Neutrophil (primary cell): ENCODE measurements around the gene EPGN.

Experiments used
- H3K27ac ChIP-seq: fragments of 200-600 bp; sonication (generic); 2 replicates; pipeline ENCODE4 v1.5.1; 2016; ENCODE audit warnings: mild to moderate bottlenecking, moderate library complexity
- H3K27me3 ChIP-seq: fragments of 200-600 bp; sonication (generic); 2 replicates; pipeline ENCODE4 v1.6.0; 2016; ENCODE audit warnings: mild to moderate bottlenecking
- H3K36me3 ChIP-seq: fragments of 200-600 bp; sonication (generic); 2 replicates; pipeline ENCODE4 v1.5.1; 2017
- H3K4me1 ChIP-seq, 2 experiments: fragments of 200-600 bp in 1 of 2; sonication (generic) in 1 of 2; 1 replicate in 1 of 2; 2 replicates in 1 of 2; pipeline versions ENCODE4 v1.5.1 to v1.6.1; 2013 to 2016; ENCODE audit warnings: low read depth in 1 of 2, low read length in 1 of 2, mild to moderate bottlenecking in 1 of 2, moderate library complexity in 1 of 2; ENCODE audit not compliant: control insufficient read depth in 1 of 2, insufficient read depth in 1 of 2
- H3K4me3 ChIP-seq, 2 experiments: fragments of 200-600 bp in 1 of 2; sonication (generic) in 1 of 2; 1 replicate in 1 of 2; 2 replicates in 1 of 2; pipeline ENCODE4 v1.5.1; 2013 to 2016; ENCODE audit warnings: low read depth in 1 of 2, low read length in 1 of 2, mild to moderate bottlenecking in 1 of 2, moderate library complexity in 1 of 2
- H3K9me3 ChIP-seq: fragments of 200-600 bp; sonication (generic); 2 replicates; pipeline ENCODE4 v1.5.1; 2016
- TF ChIP-seq, protein P1 (sequence below): fragments of 200-600 bp; sonication (generic); IDR thresholded peaks from 2 replicates; pipeline ENCODE4 v1.5.1; 2016; ENCODE audit warnings: antibody characterized with exemption

Gene EPGN, protein sequence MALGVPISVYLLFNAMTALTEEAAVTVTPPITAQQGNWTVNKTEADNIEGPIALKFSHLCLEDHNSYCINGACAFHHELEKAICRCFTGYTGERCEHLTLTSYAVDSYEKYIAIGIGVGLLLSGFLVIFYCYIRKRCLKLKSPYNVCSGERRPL

DNA sequence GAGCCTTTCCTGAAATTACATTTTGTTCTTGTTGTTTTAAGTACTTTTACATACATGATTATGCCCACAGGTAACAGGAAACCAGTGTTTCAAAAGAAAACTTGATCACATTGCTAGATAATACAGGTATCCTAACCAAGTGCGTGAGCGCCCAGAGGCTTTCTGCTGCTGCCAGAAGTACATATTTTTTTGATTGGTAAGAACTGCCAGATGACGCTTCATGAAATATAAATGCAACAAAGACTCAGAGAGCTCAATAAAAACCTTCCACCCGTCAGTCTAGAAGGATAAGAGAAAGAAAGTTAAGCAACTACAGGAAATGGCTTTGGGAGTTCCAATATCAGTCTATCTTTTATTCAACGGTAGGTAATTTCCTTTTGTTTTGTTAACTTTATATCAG is at the start of gene EPGN:
EPGN (plus strand) TSS at position 256 of the 400 bp plus-strand sequence; CDS start at position 320, 64 bp downstream.
- H3K4me3 ChIP-seq, result no peak within 1 kb of the TSS
- TF ChIP-seq, protein P1, sequence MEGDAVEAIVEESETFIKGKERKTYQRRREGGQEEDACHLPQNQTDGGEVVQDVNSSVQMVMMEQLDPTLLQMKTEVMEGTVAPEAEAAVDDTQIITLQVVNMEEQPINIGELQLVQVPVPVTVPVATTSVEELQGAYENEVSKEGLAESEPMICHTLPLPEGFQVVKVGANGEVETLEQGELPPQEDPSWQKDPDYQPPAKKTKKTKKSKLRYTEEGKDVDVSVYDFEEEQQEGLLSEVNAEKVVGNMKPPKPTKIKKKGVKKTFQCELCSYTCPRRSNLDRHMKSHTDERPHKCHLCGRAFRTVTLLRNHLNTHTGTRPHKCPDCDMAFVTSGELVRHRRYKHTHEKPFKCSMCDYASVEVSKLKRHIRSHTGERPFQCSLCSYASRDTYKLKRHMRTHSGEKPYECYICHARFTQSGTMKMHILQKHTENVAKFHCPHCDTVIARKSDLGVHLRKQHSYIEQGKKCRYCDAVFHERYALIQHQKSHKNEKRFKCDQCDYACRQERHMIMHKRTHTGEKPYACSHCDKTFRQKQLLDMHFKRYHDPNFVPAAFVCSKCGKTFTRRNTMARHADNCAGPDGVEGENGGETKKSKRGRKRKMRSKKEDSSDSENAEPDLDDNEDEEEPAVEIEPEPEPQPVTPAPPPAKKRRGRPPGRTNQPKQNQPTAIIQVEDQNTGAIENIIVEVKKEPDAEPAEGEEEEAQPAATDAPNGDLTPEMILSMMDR, result no peak

DNA sequence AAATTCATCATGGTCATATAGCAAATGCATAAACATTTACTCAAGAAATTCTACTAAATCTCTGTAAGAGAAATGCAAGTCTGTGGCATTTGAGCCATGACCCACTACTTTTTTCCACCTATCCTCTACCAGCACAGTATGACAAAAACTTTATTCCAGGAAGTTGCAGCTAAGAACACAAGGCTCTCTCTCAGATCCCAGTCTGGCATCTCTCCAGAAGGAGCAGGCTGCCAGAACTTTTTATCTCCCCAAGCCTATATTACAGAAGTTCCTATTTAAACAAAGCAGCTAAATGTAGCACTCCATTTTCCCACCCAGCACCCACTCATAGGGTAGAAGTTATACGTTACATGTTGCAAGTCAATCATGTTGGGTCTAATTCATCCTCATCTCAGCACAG is 49.3 kb upstream of the EPGN start:
- Histone ChIP-seq H3K4me1 (no peaks in the 10 kb centered on the region), H3K4me3 (no peak overlapping the region), H3K27me3 (no peaks in the 10 kb centered on the region), H3K36me3 (no peaks in the 10 kb centered on the region), H3K27ac (no peak overlapping the region), H3K9me3 (no peaks in the 10 kb centered on the region)
- TF ChIP-seq, protein P1, result no peak

More for the DNA sequence above, at the start of gene EPGN:
- H3K9me3 ChIP-seq, result no peaks in the 10 kb centered on the region
- H3K4me1 ChIP-seq, result no peaks in the 10 kb centered on the region
- H3K27me3 ChIP-seq, result no peaks in the 10 kb centered on the region
- H3K27ac ChIP-seq, result no peak within 1 kb of the TSS
- no peaks in the 10 kb centered on the region for H3K36me3 ChIP-seq

DNA sequence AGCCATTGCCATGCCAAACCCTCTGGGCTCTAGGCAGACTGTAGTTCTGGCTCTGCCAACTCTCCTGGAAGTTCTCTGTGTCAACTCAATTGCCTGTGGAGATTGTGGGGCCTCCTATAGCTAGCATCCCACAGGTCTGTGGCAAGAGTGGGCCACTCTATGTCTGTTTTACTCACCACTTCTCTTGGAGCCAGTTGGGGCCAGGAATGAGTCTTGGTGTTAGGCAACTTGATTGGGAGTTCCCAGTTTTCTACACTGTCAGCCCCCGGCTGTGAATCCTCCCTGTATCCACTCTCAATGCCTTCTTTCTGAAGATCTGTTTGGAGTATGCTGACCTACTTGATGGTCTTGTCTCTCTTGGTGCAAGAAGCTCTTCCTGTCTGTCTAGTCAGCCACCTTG is 48.2 kb upstream of the EPGN start:
- Histone ChIP-seq H3K4me1 (no peaks in the 10 kb centered on the region), H3K27me3 (no peaks in the 10 kb centered on the region), H3K27ac (no peak overlapping the region), H3K4me3 (no peak overlapping the region), H3K9me3 (no peaks in the 10 kb centered on the region), H3K36me3 (no peaks in the 10 kb centered on the region)
- TF ChIP-seq, protein P1, result no peak

DNA sequence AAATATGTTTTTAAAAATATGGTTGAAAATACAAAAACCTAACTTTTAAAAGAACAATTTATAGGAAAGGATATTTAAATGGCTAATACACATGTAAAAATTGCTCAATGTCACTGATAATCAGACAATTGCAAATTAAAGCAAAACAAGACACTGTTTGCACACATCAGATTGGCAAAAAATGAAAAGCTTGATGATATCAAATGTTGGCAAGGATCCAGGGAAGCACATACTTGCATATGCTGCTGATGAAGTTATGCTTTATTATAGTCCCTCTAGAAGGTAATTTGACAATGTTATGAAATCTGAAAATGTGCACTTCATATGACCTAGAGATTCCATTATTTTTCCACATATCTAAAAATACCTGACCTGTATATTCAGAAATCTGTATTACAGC is 45.7 kb upstream of the EPGN start:
- Histone ChIP-seq H3K4me1 (no peaks in the 10 kb centered on the region), H3K27me3 (no peaks in the 10 kb centered on the region), H3K4me3 (no peak overlapping the region), H3K9me3 (no peaks in the 10 kb centered on the region), H3K27ac (no peak overlapping the region), H3K36me3 (no peaks in the 10 kb centered on the region)
- TF ChIP-seq, protein P1, result no peak

DNA sequence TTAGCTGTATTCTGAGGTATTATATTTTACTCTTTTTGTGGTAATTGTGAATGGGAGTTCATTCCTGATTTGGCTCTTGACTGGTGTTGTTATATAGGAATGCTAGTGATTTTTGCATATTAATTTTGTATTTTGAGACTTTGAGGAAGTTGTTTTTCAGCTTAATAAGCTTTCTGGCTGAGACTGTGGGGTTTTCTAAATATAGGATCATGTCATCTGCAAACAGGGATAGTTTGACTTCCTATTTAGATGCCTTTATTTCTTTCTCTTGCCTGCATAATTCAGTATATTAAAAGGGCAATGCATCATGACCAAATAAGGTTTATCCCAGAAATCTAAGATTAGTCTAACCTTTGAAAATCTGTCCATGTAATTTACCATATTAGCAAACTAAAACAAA is 44.7 kb upstream of the EPGN start:
- Histone ChIP-seq H3K27me3 (no peaks in the 10 kb centered on the region), H3K27ac (no peak overlapping the region), H3K36me3 (no peaks in the 10 kb centered on the region), H3K4me3 (no peak overlapping the region), H3K9me3 (no peaks in the 10 kb centered on the region), H3K4me1 (no peaks in the 10 kb centered on the region)
- TF ChIP-seq, protein P1, result no peak
